ENCODE results near the gene GALNT10. TPM values are rescaled to one million over a fixed set of nuclear protein-coding genes. Genes with fewer than 3 reads are reported as not detected.

Gene GALNT10
- total and polyA plus RNA-seq, 2 donors from 2014 or later: 13.0 to 44.3 TPM

DNA sequence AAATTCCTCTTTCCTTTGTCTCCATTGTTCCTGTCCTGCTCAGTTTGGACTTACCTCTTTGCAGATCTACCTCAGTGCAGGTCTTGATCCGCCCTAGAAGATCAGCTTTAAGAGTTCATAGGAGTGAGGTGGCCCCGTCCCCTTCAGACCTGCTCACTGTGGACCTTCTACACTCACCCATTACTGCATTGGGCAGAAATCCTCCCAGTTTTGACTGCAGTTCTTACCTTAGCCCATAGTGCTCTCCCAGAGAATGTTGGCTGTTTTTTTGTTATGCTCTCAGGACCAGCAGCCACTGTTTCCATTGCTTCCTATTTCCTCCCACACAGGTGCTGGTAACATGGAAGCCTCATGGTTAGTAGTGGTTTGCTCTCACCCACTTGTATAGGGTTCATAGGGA is 63.3 kb downstream of the GALNT10 start:
- TF ChIP-seq, protein P1, sequence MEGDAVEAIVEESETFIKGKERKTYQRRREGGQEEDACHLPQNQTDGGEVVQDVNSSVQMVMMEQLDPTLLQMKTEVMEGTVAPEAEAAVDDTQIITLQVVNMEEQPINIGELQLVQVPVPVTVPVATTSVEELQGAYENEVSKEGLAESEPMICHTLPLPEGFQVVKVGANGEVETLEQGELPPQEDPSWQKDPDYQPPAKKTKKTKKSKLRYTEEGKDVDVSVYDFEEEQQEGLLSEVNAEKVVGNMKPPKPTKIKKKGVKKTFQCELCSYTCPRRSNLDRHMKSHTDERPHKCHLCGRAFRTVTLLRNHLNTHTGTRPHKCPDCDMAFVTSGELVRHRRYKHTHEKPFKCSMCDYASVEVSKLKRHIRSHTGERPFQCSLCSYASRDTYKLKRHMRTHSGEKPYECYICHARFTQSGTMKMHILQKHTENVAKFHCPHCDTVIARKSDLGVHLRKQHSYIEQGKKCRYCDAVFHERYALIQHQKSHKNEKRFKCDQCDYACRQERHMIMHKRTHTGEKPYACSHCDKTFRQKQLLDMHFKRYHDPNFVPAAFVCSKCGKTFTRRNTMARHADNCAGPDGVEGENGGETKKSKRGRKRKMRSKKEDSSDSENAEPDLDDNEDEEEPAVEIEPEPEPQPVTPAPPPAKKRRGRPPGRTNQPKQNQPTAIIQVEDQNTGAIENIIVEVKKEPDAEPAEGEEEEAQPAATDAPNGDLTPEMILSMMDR (IDR thresholded peaks at IDR 0.05; ENCODE audit: borderline replicate concordance, extremely low read depth, insufficient read depth): no peak
- Histone ChIP-seq H3K36me3 (ENCODE audit: control insufficient read depth in 2 of 3, insufficient read depth in 3 of 3, low read length in 3 of 3) (no peaks in the 10 kb centered on the region), H3K4me3 (ENCODE audit: low read length in 3 of 3) (no peak overlapping the region), H3K27ac (ENCODE audit: low read depth in 2 of 2, low read length in 2 of 2) (no peak overlapping the region), H3K9ac (ENCODE audit: low read length in 3 of 3) (no peak overlapping the region), H3K27me3 (ENCODE audit: control insufficient read depth, insufficient read depth, low read length) (no peaks in the 10 kb centered on the region), H3K4me1 (ENCODE audit: control insufficient read depth in 2 of 3, insufficient read depth in 2 of 3, low read depth in 1 of 3, low read length in 3 of 3) (peaks cover 0 to 7% (median 0%) of the 10 kb centered on the region in 3 donors), H3K9me3 (ENCODE audit: control insufficient read depth in 2 of 3, insufficient read depth in 1 of 3, low read length in 3 of 3) (no peaks in the 10 kb centered on the region)
- no peak for FAIRE-seq
- DNase-seq: no peak
- intact Hi-C loops (cut with DNase I): no loop called here

GRCh38 chr5:154254896-154255295 is 64.4 kb downstream of the GALNT10 start:
- Histone ChIP-seq H3K27me3 (ENCODE audit: control insufficient read depth, insufficient read depth, low read length) (no peaks in the 10 kb centered on the region), H3K27ac (ENCODE audit: low read depth in 2 of 2, low read length in 2 of 2) (no peak overlapping the region), H3K36me3 (ENCODE audit: control insufficient read depth in 2 of 3, insufficient read depth in 3 of 3, low read length in 3 of 3) (no peaks in the 10 kb centered on the region), H3K9ac (ENCODE audit: low read length in 3 of 3) (no peak overlapping the region), H3K4me1 (ENCODE audit: control insufficient read depth in 2 of 3, insufficient read depth in 2 of 3, low read depth in 1 of 3, low read length in 3 of 3) (peaks cover 0 to 7% (median 0%) of the 10 kb centered on the region in 3 donors), H3K9me3 (ENCODE audit: control insufficient read depth in 2 of 3, insufficient read depth in 1 of 3, low read length in 3 of 3) (no peaks in the 10 kb centered on the region), H3K4me3 (ENCODE audit: low read length in 3 of 3) (no peak overlapping the region)
- TF ChIP-seq, protein P1 (IDR thresholded peaks at IDR 0.05; ENCODE audit: borderline replicate concordance, extremely low read depth, insufficient read depth): no peak
- FAIRE-seq (no peak), DNase-seq (no peak)
- intact Hi-C loops (cut with DNase I): no loop called here

DNA sequence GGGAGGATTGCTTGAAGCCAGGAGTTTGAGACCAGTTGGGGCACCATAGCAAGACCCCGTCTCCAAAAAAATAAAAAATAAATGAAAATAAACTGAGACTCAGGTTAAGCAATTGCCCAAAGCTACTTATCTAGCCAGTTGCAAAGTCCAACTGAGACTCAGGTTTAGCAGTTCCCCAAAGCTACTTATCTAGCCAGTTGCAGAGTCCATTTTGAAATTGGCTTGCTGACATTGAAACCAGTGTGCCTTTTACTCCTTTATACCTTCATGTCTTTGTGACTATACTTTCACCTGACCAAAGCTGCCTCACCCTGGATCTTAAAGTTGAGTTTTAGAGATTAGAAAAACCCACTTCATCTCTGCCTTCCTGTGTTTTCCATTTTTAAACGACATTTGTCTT is 66.5 kb downstream of the GALNT10 start:
- Histone ChIP-seq H3K9me3 (ENCODE audit: control insufficient read depth in 2 of 3, insufficient read depth in 1 of 3, low read length in 3 of 3) (no peaks in the 10 kb centered on the region), H3K36me3 (ENCODE audit: control insufficient read depth in 2 of 3, insufficient read depth in 3 of 3, low read length in 3 of 3) (no peaks in the 10 kb centered on the region), H3K4me1 (ENCODE audit: control insufficient read depth in 2 of 3, insufficient read depth in 2 of 3, low read depth in 1 of 3, low read length in 3 of 3) (peaks cover 0 to 7% (median 0%) of the 10 kb centered on the region in 3 donors), H3K27me3 (ENCODE audit: control insufficient read depth, insufficient read depth, low read length) (no peaks in the 10 kb centered on the region), H3K9ac (ENCODE audit: low read length in 3 of 3) (no peak overlapping the region), H3K27ac (ENCODE audit: low read depth in 2 of 2, low read length in 2 of 2) (no peak overlapping the region), H3K4me3 (ENCODE audit: low read length in 3 of 3) (no peak overlapping the region)
- TF ChIP-seq, protein P1 (IDR thresholded peaks at IDR 0.05; ENCODE audit: borderline replicate concordance, extremely low read depth, insufficient read depth): no peak
- DNase-seq (no peak), FAIRE-seq (no peak)
- intact Hi-C loops (cut with DNase I): no loop called here
